Measurements from ENCODE around the gene GP1BB. TPM values are rescaled to one million over a fixed set of nuclear protein-coding genes. Genes with fewer than 3 reads are reported as not detected.
"Not testable (repeated sequence)": the region's sequence is repeated elsewhere in the genome, so short reads cannot be mapped to it uniquely, and the experiment has no call there.

Gene GP1BB
- polyA plus RNA-seq, 1 donor from 2014 or later: 42.0 TPM

GRCh38 chr22:19675428-19675827 lies 47.9 kb upstream of the GP1BB start:
- H2AFZ ChIP-seq (ENCODE audit: low read depth, low read length): no peak overlapping the region
- H4K20me1 ChIP-seq (ENCODE audit: insufficient read depth): no peaks in the 10 kb centered on the region
- H3K79me2 ChIP-seq (replicated peaks; ENCODE audit: insufficient read depth, low read length): no peaks in the 10 kb centered on the region
- no peak overlapping the region for H3K4me3 ChIP-seq (ENCODE audit: low read length)
- no peaks in the 10 kb centered on the region for H3K9me3 ChIP-seq (ENCODE audit: low read length)
- no peaks in the 10 kb centered on the region for H3K27me3 ChIP-seq (ENCODE audit: insufficient read depth, low read depth, low read length)
- no peak overlapping the region for H3K4me2 ChIP-seq (ENCODE audit: low read length)
- H3K9me2 ChIP-seq (ENCODE audit: insufficient read depth, low read length): no peaks in the 10 kb centered on the region
- no peak overlapping the region for H3K27ac ChIP-seq (ENCODE audit: low read length)
- no peaks in the 10 kb centered on the region for H3F3A ChIP-seq (ENCODE audit: insufficient read depth, low read length, poor library complexity, severe bottlenecking)
- TF ChIP-seq TAF1 (IDR thresholded peaks at IDR 0.05; ENCODE audit: low read depth) (no peak), MXI1 (conservative IDR thresholded peaks at IDR 0.05; ENCODE audit: poor library complexity, severe bottlenecking) (no peak), EZH2 (IDR thresholded peaks at IDR 0.05; ENCODE audit: borderline replicate concordance, insufficient read depth, low read length, poor library complexity, severe bottlenecking) (no peak), SMC3 (conservative IDR thresholded peaks at IDR 0.05; ENCODE audit: poor library complexity) (no peak), EP300 (conservative IDR thresholded peaks at IDR 0.05; ENCODE audit: poor library complexity, severe bottlenecking) (no peak), REST (IDR thresholded peaks at IDR 0.05; ENCODE audit: borderline replicate concordance) (no peak), RAD21 (conservative IDR thresholded peaks at IDR 0.05) (no peak), POLR2AphosphoS5 (IDR thresholded peaks at IDR 0.05) (no peak), CTCF (IDR thresholded peaks at IDR 0.05; ENCODE audit: poor library complexity, severe bottlenecking) (no peak)
- H3K36me3 ChIP-seq (ENCODE audit: insufficient read depth, low read length): no peaks in the 10 kb centered on the region
- H3K9ac ChIP-seq (ENCODE audit: low read length): no peak overlapping the region

GRCh38 chr22:19676437-19676836 lies 46.9 kb upstream of the GP1BB start:
- not testable (repeated sequence) for H3K9ac ChIP-seq (ENCODE audit: low read length); H3K4me2 ChIP-seq (ENCODE audit: low read length); H3K79me2 ChIP-seq (replicated peaks; ENCODE audit: insufficient read depth, low read length); H3K9me2 ChIP-seq (ENCODE audit: insufficient read depth, low read length); H3K27me3 ChIP-seq (ENCODE audit: insufficient read depth, low read depth, low read length); H3K36me3 ChIP-seq (ENCODE audit: insufficient read depth, low read length); H2AFZ ChIP-seq (ENCODE audit: low read depth, low read length); H3K27ac ChIP-seq (ENCODE audit: low read length); H3K4me3 ChIP-seq (ENCODE audit: low read length); H4K20me1 ChIP-seq (ENCODE audit: insufficient read depth); H3K9me3 ChIP-seq (ENCODE audit: low read length); H3F3A ChIP-seq (ENCODE audit: insufficient read depth, low read length, poor library complexity, severe bottlenecking)

GRCh38 chr22:19678949-19679521 lies 44.3 kb upstream of the GP1BB start:
- no peak overlapping the region for H3K27ac ChIP-seq (ENCODE audit: low read length)
- TF ChIP-seq EP300 (conservative IDR thresholded peaks at IDR 0.05; ENCODE audit: poor library complexity, severe bottlenecking): no peak
- no peak for TF ChIP-seq POLR2AphosphoS5 (IDR thresholded peaks at IDR 0.05)
- no peak for TF ChIP-seq SMC3 (conservative IDR thresholded peaks at IDR 0.05; ENCODE audit: poor library complexity)
- no peak for TF ChIP-seq CTCF (IDR thresholded peaks at IDR 0.05; ENCODE audit: poor library complexity, severe bottlenecking)
- TF ChIP-seq EZH2 (IDR thresholded peaks at IDR 0.05; ENCODE audit: borderline replicate concordance, insufficient read depth, low read length, poor library complexity, severe bottlenecking): no peak
- TF ChIP-seq RAD21 (conservative IDR thresholded peaks at IDR 0.05): no peak
- no peak for TF ChIP-seq MXI1 (conservative IDR thresholded peaks at IDR 0.05; ENCODE audit: poor library complexity, severe bottlenecking)
- no peak for TF ChIP-seq TAF1 (IDR thresholded peaks at IDR 0.05; ENCODE audit: low read depth)
- no peak for TF ChIP-seq REST (IDR thresholded peaks at IDR 0.05; ENCODE audit: borderline replicate concordance)
- no peaks in the 10 kb centered on the region for H3K9me2 ChIP-seq (ENCODE audit: insufficient read depth, low read length)
- no peaks in the 10 kb centered on the region for H3F3A ChIP-seq (ENCODE audit: insufficient read depth, low read length, poor library complexity, severe bottlenecking)
- no peak overlapping the region for H3K4me3 ChIP-seq (ENCODE audit: low read length)
- H4K20me1 ChIP-seq (ENCODE audit: insufficient read depth): no peaks in the 10 kb centered on the region
- H3K9me3 ChIP-seq (ENCODE audit: low read length): no peaks in the 10 kb centered on the region
- no peaks in the 10 kb centered on the region for H3K27me3 ChIP-seq (ENCODE audit: insufficient read depth, low read depth, low read length)
- no peak overlapping the region for H3K4me2 ChIP-seq (ENCODE audit: low read length)
- no peaks in the 10 kb centered on the region for H3K79me2 ChIP-seq (replicated peaks; ENCODE audit: insufficient read depth, low read length)
- H3K36me3 ChIP-seq (ENCODE audit: insufficient read depth, low read length): no peaks in the 10 kb centered on the region
- no peak overlapping the region for H2AFZ ChIP-seq (ENCODE audit: low read depth, low read length)
- H3K9ac ChIP-seq (ENCODE audit: low read length): no peak overlapping the region
